GM19043 (cell line): ENCODE results near the gene UBE2N.
"Not testable (repeated sequence)": the region's sequence is repeated elsewhere in the genome, so short reads cannot be mapped to it uniquely, and the experiment has no call there.

Source experiments
- ATAC-seq: cut with Tn5 transposase; IDR thresholded peaks from one replicate; pipeline ENCODE4 v1.9.1; 2021; ENCODE audit warnings: low read depth; ENCODE audit not compliant: unreplicated experiment

Gene UBE2N

DNA sequence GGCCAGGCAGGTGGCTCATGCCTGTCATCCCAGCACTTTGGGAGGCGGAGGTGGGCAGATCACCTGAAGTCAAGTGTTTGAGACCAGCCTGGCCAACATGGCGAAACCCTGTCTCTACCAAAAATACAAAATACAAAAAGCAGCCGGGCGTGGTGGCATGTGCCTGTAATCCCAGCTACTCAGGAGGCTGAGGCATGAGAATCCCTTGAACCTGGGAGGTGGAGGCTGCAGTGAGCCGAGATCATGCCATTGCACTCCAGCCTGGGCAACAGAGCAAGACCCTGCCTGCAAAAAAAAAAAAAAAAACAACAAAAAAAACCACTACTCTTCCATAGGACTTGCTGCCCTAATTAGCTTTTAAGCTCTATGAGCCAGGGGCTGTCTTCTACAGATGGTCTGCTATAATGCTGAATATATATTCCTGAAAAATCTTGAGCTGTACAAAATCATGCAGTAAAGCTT lies 59.7 kb downstream of the UBE2N start:
- ATAC-seq = not testable (repeated sequence)

DNA sequence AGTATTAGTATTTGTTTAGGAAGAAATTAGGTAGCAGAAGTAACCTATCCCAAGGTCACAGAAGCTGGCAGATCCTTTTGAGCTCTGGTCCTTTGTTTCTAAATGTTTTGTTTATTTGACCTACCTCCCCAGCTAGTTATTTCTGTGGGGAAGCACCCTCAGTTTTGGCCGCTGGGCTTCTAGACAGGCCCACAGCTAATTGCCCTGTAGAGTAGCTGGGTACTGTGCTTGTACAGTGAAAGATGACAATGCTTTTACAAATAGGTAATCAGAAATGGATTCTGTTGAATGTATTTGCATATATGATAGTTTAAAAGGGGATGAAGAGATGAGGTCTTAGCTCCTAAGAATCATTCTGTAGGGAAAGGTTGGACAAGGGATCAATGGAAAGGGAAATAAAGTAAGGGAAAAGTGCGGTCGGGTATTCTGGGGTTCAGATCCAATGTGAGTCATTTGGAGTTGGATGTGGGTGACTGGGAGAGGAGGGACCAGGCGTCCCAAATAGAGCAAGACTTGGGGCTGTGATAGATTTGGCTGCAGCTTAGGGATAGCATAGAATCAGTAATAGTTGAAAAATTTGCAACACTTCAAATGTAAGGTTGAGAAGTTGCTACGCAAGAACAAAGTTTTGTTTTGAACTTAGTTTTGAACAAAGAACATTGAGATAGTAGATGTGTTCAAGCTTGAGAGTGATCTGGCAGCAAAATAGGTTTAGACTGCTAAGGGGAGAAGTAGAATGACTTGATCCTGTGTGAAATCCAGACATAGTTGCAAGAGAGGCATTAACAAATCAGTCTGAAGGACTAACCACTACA lies 60.4 kb downstream of the UBE2N start:
- no peak for ATAC-seq

GRCh38 chr12:93380480-93381121 lies 61.1 kb downstream of the UBE2N start:
- no peak for ATAC-seq

GRCh38 chr12:93379981-93380361 lies 61.8 kb downstream of the UBE2N start:
- ATAC-seq = no peak

- ATAC-seq = no peak
These were observed 62.3 kb downstream of the UBE2N start for GRCh38 chr12:93379326-93379980.

DNA sequence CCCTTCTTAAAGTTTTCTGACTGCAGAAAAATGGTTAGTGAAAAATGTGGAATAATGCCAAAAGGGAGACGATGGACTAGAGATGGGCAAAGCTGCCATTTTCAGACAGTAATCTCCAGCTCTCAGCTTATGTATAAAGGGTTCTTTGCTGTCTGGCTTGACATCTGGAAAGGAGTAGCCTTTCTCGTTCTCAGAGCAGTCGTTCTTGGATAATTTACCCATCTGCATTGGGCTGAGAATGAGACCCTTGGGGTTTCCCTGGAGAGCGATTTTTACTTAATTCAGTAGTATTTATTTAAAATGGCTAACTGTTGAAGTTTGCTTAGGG lies 62.8 kb downstream of the UBE2N start:
- ATAC-seq = no peak

DNA sequence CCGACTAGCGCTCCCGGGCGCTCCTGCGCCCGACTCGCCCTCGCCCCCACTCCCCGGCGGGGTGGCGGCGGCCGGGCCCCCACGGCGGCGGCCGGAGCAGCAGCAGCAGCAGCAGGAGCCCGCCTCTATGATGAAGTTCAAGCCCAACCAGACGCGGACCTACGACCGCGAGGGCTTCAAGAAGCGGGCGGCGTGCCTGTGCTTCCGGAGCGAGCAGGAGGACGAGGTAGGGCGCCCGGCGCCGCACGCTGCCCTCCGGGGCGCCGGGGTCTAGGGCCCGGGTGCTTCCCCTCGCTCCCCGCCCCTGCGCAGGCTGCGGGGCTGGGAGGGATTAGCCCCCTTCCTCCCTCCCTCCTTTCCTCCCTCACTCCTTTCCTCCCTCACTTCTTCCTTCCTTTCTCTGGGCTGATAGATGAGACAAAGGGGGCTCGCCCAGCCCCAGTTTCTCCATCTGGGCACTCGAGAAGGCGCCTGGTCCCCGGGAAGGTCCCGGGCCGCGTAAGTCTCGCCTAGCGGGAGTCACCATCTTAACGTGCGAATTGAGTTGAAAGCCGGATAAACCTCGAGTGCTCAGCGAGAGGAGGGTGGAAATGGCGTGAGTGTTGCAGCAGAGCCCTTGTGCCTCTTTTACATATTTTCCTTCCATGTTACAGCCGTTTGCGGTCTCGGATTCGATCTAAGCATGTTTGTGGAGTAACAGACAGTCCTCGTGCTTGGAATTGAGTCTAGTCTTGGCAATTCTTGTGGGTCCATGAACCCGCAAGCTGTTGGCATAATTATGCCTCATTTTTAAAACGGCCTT lies 63.4 kb downstream of the UBE2N start:
- peak; percentile 22 for ATAC-seq

- peak; percentile 57 for ATAC-seq
These were observed 64.2 kb downstream of the UBE2N start, which contains the start of gene NUDT4 for GRCh38 chr12:93377252-93378195. NUDT4 (plus strand) TSS chr12:93377925; CDS start chr12:93378323, 398 bp downstream.

DNA sequence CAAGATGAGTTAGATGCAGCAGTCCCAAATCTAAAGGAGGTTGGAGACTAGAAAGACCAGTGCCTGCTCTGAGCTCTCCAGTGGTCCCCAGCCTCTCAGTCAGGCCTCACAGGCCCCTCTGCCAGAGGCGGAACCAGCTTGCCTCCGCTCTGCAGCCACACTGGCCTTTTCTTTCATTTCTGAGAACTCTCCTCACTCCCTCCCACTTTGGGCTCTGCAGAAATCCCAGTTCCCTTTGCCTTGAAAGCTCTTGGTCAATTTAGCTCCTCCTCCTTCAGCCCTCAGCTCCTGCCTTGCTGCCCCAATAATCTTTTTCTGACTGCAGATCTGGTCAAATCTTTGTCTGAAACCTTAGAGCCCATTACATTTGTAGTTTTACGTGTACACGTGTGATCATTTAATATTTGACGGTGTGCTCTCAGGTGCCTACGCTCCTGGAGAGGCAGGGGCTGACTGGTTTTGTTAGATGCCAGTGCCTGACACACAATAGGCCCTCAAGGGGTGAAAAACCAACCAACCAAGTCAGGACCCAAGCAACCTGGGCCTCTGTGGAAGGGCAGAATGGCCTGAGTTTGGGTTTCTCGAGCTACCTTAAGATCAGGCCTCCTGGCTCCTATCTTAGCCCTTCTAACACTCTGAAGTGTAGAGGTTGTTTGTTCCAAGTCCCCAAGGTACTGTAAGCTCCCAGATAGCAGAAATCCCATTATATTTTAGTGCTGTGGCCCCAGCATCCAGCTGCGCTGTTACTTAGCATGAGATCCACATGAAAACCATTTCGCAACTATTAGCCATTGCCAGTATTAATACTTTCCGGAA lies 65.1 kb downstream of the UBE2N start:
- no peak for ATAC-seq

DNA sequence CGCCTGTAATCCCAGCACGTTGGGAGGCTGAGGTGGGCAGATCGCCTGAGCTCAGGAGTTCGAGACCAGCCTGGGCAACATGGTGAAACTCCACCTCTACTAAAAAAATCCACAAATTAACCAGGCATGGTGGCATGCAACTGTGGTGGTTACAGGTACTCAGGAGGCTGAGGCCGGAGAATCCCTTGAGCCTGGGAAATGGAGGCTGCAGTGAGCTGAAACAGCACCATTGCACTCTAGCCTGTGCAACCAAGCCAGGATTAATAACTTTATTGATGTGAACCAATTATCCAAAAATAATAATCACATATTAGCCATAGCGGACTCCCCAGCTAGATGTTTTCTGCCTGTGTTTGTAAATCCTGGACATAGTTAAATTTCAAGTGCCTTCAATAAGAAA lies 65.8 kb downstream of the UBE2N start:
- no peak for ATAC-seq

DNA sequence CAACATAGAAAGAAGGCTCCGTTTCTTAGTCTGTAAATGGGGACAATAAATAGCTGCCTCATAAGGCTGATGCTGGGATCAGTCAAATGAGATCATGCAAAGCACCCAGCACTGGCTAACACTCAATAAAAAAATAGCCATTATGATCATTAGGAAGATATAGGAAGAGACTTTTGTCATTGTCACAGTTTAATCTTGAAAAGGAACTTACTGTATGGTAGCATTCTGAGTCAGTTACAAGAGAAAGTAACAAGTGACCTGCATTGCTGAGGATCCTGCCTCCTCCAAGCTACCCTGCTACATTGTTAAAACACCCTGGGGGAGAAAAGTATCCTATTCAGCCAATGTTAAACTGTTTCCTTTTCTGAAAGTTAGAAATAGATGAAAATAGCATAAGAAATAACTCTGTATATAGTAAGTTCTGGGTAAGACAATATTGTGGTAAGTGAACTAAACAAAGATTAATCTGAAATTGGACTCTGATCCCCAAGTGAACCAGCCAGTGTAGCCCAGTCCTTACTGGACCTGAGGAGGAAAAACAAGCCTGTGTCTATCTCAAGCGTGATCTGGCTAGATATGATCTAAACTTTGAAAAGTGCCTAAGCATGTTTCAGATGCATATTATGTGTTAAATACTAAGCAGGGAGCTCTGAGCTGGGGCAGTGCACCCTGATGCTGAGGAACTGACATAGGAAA lies 67.6 kb downstream of the UBE2N start:
- ATAC-seq = no peak

GRCh38 chr12:93370947-93371346 lies 70.8 kb downstream of the UBE2N start:
- ATAC-seq = no peak

DNA sequence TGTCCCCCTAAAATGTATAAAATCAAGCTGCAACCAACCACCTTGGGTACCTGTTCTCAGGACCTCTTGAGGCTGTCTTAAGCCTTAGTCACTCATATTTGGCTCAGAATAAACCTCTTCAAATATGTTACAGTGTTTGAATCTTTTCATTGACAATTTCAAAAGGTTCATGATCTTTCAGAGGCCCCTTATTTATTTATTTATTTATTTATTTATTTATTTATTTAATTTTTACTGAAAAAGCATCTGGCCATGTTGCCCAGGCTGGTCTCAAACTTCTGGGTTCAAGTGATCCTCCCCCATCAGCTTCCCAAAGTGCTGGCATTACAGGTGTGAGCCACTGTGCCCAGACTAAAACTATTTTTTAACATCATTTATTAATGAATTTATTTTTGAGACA lies 72.2 kb downstream of the UBE2N start:
- ATAC-seq = no peak

- ATAC-seq = no peak
These were observed 73.0 kb downstream of the UBE2N start for GRCh38 chr12:93368766-93369165.

- no peak for ATAC-seq
These were observed 75.3 kb downstream of the UBE2N start for GRCh38 chr12:93366422-93366821.

GRCh38 chr12:93365616-93366405 lies 75.9 kb downstream of the UBE2N start:
- ATAC-seq = no peak

DNA sequence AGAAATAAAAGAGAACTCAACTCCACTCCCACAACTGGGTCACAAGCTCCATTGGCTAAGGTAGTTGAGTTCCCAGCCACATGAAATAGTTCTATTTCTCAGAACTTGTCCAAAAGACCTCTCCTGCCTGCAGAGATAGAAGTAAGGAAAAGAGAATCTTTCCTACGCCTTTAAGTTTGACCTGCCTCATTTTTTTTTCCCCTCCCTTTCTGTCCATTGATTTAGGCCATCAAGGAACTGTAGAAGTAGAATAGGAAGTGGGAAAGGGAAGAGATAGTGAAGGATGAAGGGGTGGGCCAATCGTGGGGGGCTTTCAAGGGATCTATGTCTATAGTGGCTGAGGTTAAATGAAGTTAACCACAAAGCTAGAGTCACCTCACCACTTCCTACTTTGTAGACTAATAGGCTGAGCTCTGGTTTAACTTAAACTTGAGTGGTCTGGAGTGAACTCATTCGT lies 77.9 kb downstream of the UBE2N start:
- peak; percentile 92 for ATAC-seq
